GM12878 (cell line): ENCODE results near the gene TYROBP. TPM values are rescaled to one million over a fixed set of nuclear protein-coding genes. Genes with fewer than 3 reads are reported as not detected.

ENCODE experiments used
- ATAC-seq: fragments of 200-7000 bp; cut with Tn5 transposase; 3 replicates; pipeline ENCODE4 v1.9.1; 2020; ENCODE audit warnings: mild to moderate bottlenecking, moderate library complexity
- BruUV-seq: library from RNA; stranded (reverse); fragments of 400-500 nt; replicated peaks from 2 replicates; lab custom pipeline; 2021; lab: Mats Ljungman, UMichigan
- CTCF ChIA-PET: fragments of 300-600 bp; sonication (Branson Sonifier 250); formaldehyde crosslinking; extraction: SDS; loops from one replicate; lab custom pipeline; 2021; ENCODE audit warnings: inconsistent platforms; lab: Yijun Ruan, JAX
- POLR2A ChIA-PET: fragments of 350-600 bp; formaldehyde crosslinking; extraction: SDS; loops from one replicate; lab custom pipeline; 2021; ENCODE audit warnings: inconsistent platforms; lab: Charles Lee
- RAD21 ChIA-PET: fragments of 300-600 bp; sonication (Branson Sonifier 250); formaldehyde crosslinking; loops from one replicate; lab custom pipeline; 2023; ENCODE audit warnings: antibody characterized with exemption; ENCODE audit not compliant: unreplicated experiment; lab: Charles Lee
- SMC1A ChIA-PET: fragments of 300-600 bp; sonication (Branson Sonifier 250); formaldehyde crosslinking; loops from one replicate; lab custom pipeline; 2023; ENCODE audit not compliant: unreplicated experiment, uncharacterized antibody; lab: Charles Lee
- DNase-seq: peaks from one replicate; pipeline ENCODE4 v3.0.0-alpha.2; 2011; ENCODE audit warnings: low read depth, low spot score
- FAIRE-seq: peaks from 3 replicates; lab custom pipeline; 2011; peaks lifted over from hg19 to GRCh38; lab: Jason Lieb, UNC
- H2AFZ ChIP-seq: 2 replicates; pipeline ENCODE4 v1.6.0; 2011; ENCODE audit warnings: low read depth, low read length, control low read depth; ENCODE audit not compliant: control insufficient read depth
- H3K27ac ChIP-seq: 2 replicates; pipeline ENCODE4 v1.5.1; 2011; ENCODE audit warnings: control low read depth; ENCODE audit not compliant: control insufficient read depth, insufficient read depth
- H3K27me3 ChIP-seq, 2 experiments: replicated peaks in 1 of 2; 2 replicates each; pipeline versions ENCODE4 v1.6.0 to v1.6.1; 2011; ENCODE audit warnings: low read length in 1 of 2; ENCODE audit not compliant: control insufficient read depth in 2 of 2, insufficient read depth in 2 of 2
- H3K36me3 ChIP-seq, 2 experiments: 2 replicates each; pipeline ENCODE4 v1.5.1; 2011; ENCODE audit warnings: low read length in 1 of 2; ENCODE audit not compliant: control insufficient read depth in 2 of 2, insufficient read depth in 2 of 2
- H3K4me1 ChIP-seq: 2 replicates; pipeline ENCODE4 v1.6.1; 2011; ENCODE audit warnings: mild to moderate bottlenecking, low read length, moderate library complexity, mixed read lengths; ENCODE audit not compliant: control insufficient read depth, insufficient read depth
- H3K4me2 ChIP-seq: 2 replicates; pipeline ENCODE4 v1.6.0; 2011; ENCODE audit warnings: control low read depth; ENCODE audit not compliant: control insufficient read depth, insufficient read depth
- H3K4me3 ChIP-seq: fragments of 200-600 bp; sonication (generic); 2 replicates; pipeline ENCODE4 v1.5.1; 2016
- H3K79me2 ChIP-seq: 2 replicates; pipeline ENCODE4 v1.6.0; 2011; ENCODE audit warnings: low read length; ENCODE audit not compliant: control insufficient read depth, insufficient read depth
- H3K9ac ChIP-seq: 2 replicates; pipeline ENCODE4 v1.8.0; 2011; ENCODE audit warnings: low read length, control low read depth, mixed read lengths; ENCODE audit not compliant: control insufficient read depth, insufficient read depth
- H3K9me3 ChIP-seq: replicated peaks from 3 replicates; pipeline ENCODE4 v1.5.1; 2011; ENCODE audit warnings: mild to moderate bottlenecking, low read length; ENCODE audit not compliant: control insufficient read depth, insufficient read depth
- H4K20me1 ChIP-seq: 2 replicates; pipeline ENCODE4 v1.6.0; 2011; ENCODE audit not compliant: control insufficient read depth, insufficient read depth
- ATF3 ChIP-seq: IDR thresholded peaks from 2 replicates; pipeline ENCODE4 v1.6.1; 2011; ENCODE audit warnings: low read depth, mild to moderate bottlenecking, low read length, moderate library complexity, borderline replicate concordance; ENCODE audit errors: extremely low read depth
- BHLHE40 ChIP-seq, 2 experiments: fragments of 450-650 bp in 1 of 2; IDR thresholded peaks; 2 replicates each; pipeline ENCODE4 v1.6.1; 2011 to 2017; ENCODE audit warnings: low read depth in 2 of 2, borderline replicate concordance in 1 of 2, improper control_type of control experiment in 1 of 2, low read length in 1 of 2, mild to moderate bottlenecking in 1 of 2
- ELK1 ChIP-seq: IDR thresholded peaks from 2 replicates; pipeline ENCODE4 v1.6.1; 2012; ENCODE audit warnings: low read depth, low read length, improper control_type of control experiment
- GATAD2B ChIP-seq: fragments of 450-650 bp; conservative IDR thresholded peaks from 2 replicates; pipeline ENCODE4 v1.6.1; 2017; ENCODE audit warnings: low read depth, mild to moderate bottlenecking, moderate library complexity
- HCFC1 ChIP-seq: fragments of 150-350 bp; IDR thresholded peaks from 2 replicates; pipeline ENCODE4 v1.6.1; 2014; ENCODE audit warnings: low read length
- KLF5 ChIP-seq: fragments of 450-650 bp; IDR thresholded peaks from 2 replicates; pipeline ENCODE4 v1.6.1; 2014; ENCODE audit warnings: mild to moderate bottlenecking; ENCODE audit not compliant: partially characterized antibody
- LARP7 ChIP-seq: fragments of 450-650 bp; IDR thresholded peaks from 2 replicates; pipeline ENCODE4 v1.6.1; 2017; ENCODE audit warnings: mild to moderate bottlenecking
- MTA2 ChIP-seq: fragments of 450-650 bp; IDR thresholded peaks from 2 replicates; pipeline ENCODE4 v1.6.1; 2016; ENCODE audit warnings: low read depth, mild to moderate bottlenecking, moderate library complexity
- NFIC ChIP-seq: IDR thresholded peaks from 2 replicates; pipeline ENCODE4 v1.6.1; 2012; ENCODE audit warnings: low read depth, mild to moderate bottlenecking, inconsistent platforms, low read length, moderate library complexity
- NKRF ChIP-seq: fragments of 450-650 bp; conservative IDR thresholded peaks from 2 replicates; pipeline ENCODE4 v1.6.1; 2017; ENCODE audit warnings: mild to moderate bottlenecking, moderate library complexity
- PAX8 ChIP-seq: fragments of 450-650 bp; IDR thresholded peaks from 2 replicates; pipeline ENCODE4 v1.6.1; 2017; ENCODE audit warnings: mild to moderate bottlenecking, moderate library complexity
- SIN3A ChIP-seq: IDR thresholded peaks from 2 replicates; pipeline ENCODE4 v1.6.1; 2012; ENCODE audit warnings: low read depth, low read length, improper control_type of control experiment
- SUZ12 ChIP-seq: fragments of 200-600 bp; sonication (generic); IDR thresholded peaks from one replicate; pipeline ENCODE4 v1.6.1; 2018; ENCODE audit warnings: antibody characterized with exemption, mild to moderate bottlenecking; ENCODE audit not compliant: unreplicated experiment
- ZBED1 ChIP-seq: IDR thresholded peaks from 2 replicates; pipeline ENCODE4 v1.6.1; 2016; ENCODE audit warnings: borderline replicate concordance
- WGBS: methylation state at CpG from one replicate; pipeline ENCODE4 v1.1.6; 2016; ENCODE audit warnings: low lambda C conversion rate; ENCODE audit not compliant: insufficient replicate concordance, insufficient coverage; ENCODE audit errors: missing lambda C conversion rate; 5-methylcytosine and 5-hydroxymethylcytosine counted together
- in situ Hi-C: fragments of 300-500 bp; cut with MboI; formaldehyde crosslinking; loops from 9 replicates; pipeline ENCODE4 v1.14.3; 2018; ENCODE audit warnings: mixed read lengths
- intact Hi-C: fragments of 100-400 bp; cut with micrococcal nuclease; formaldehyde crosslinking; loops from one replicate; pipeline ENCODE4 v1.14.2; 2022; ENCODE audit not compliant: unreplicated experiment
- polyA plus RNA-seq, 11 experiments: library from polyadenylated mRNA; depleted of rRNA in 4 of 11; unstranded in 6 of 11; stranded (reverse) in 5 of 11; fragments of >200 nt; fragmentation: Nextera tagmentation in 4 of 11; fragmentation: Illumina TruSeq in 1 of 11; extraction: Ambion mirVana in 4 of 11; extraction: Trizol in 1 of 11; gene quantifications; 1 replicate in 1 of 11; 2 replicates in 10 of 11; pipeline versions ENCODE4 v1.2.1 to v1.2.3, GENCODE V29; 2011 to 2016; ENCODE audit warnings: inconsistent platforms in 2 of 11, missing spikeins in 2 of 11, low read depth in 1 of 11
- total RNA-seq, 4 experiments: library from RNA; depleted of rRNA in 3 of 4; stranded (reverse); fragments of >200 nt in 3 of 4; fragmentation: Illumina TruSeq in 1 of 4; extraction: Trizol in 1 of 4; gene quantifications; 2 replicates each; pipeline versions ENCODE4 v1.2.1 to v1.2.3, GENCODE V29; 2013 to 2021
- TF ChIP-seq, protein P1 (sequence below): fragments of 150-350 bp; IDR thresholded peaks from 2 replicates; pipeline ENCODE4 v1.6.1; 2014; ENCODE audit warnings: mild to moderate bottlenecking, low read depth, low read length

The TYROBP gene
- total and polyA plus RNA-seq, 10 of the 15 experiments (the other 5 are each of a cell fraction or from before 2014, with no cell fraction given): 0.33 to 2.4 (median 0.58) TPM; not detected in 2

DNA sequence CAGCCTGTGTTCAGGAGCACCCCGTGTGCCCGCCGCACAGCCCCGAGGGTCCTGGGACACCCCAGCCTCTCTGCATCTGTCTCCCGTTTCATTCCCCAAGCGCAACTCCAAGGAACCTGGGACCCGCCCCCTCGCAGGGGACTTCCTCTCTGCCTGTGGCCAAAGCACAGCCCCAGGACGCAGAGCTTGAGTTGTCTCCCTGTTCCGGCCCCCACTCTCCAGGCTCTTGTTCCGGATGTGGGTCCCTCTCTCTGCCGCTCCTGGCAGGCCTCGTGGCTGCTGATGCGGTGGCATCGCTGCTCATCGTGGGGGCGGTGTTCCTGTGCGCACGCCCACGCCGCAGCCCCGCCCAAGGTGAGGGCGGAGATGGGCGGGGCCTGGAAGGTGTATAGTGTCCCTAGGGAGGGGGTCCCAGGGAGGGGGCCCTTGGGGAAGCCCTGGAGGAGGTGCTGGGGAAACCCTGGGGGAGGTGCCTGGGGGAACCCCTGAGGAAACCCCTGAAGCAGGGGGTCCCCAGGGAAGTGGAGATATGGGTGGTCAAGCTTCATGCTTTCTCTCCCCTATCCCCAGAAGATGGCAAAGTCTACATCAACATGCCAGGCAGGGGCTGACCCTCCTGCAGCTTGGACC, 4.4 kb downstream of the TYROBP start:
- ChIA-PET CTCF (interaction anchor here (3.1 kb wide), 1 partner anchor 26 kb away, joined by 13 read pairs; no protein-coding TSS in a partner anchor), SMC1A (interaction anchor here (0.6 to 2.2 kb wide), 7 partner anchors 9 to 202 kb away, joined by 3 to 8 read pairs (median 3); no protein-coding TSS in a partner anchor), RAD21 (interaction anchor here (0.9 to 4.9 kb wide), 3 partner anchors 21 to 192 kb away, joined by 4 to 37 read pairs (median 4); no protein-coding TSS in a partner anchor), POLR2A (interaction anchor here (0.6 to 2.4 kb wide), 8 partner anchors 10 to 207 kb away, joined by 3 to 22 read pairs (median 3); partner anchors contain the start of gene LIN37)
- Histone ChIP-seq H3K27me3 (no peaks in the 10 kb centered on the region), H2AFZ (no peak overlapping the region), H3K4me1 (peaks cover 39% of the 10 kb centered on the region), H4K20me1 (no peaks in the 10 kb centered on the region), H3K36me3 (no peaks in the 10 kb centered on the region), H3K9me3 (no peaks in the 10 kb centered on the region), H3K4me3 (peak overlapping the region; percentile 96), H3K79me2 (peaks cover 21% of the 10 kb centered on the region), H3K27ac (peak overlapping the region; percentile 96), H3K4me2 (peak overlapping the region; percentile 98), H3K9ac (peak overlapping the region; percentile 82)
- intact Hi-C loops (loop anchor here (5.0 kb wide), 1 partner anchor 191 kb away; no protein-coding TSS in a partner anchor), in situ Hi-C loops (loop anchor here (10.0 kb wide), 1 partner anchor 569 kb away; no protein-coding TSS in a partner anchor)
- BruUV-seq: no TSS peak
- FAIRE-seq: peak; percentile 78
- peak; percentile 70 for ATAC-seq
- WGBS: under 1% methylated on average over 24 of the region's 24 CpGs
- peak; percentile 84 for DNase-seq
- TF ChIP-seq SIN3A (peak; percentile 81), PAX8 (no peak), ZBED1 (0 out of 2 replicates have a peak, but pooled peaks have one; percentile 37), ATF3 (no peak), SUZ12 (no peak), NFIC (peak; percentile 91; the same call in 1 of the 2 replicates), ELK1 (peak; percentile 83), BHLHE40 (IDR thresholded peaks at IDR 0.05; ENCODE audit: borderline replicate concordance in 1 of 2, low read depth in 2 of 2, low read length in 1 of 2) (peak; percentile 77 to 86), MTA2 (peak; percentile 83; the same call in 1 of the 2 replicates), KLF5 (peak; percentile 63), HCFC1 (peak; percentile 54), NKRF (0 out of 2 replicates have a peak, but pooled peaks have one; percentile 40), LARP7 (no peak; the same call in 1 of the 2 replicates), GATAD2B (peak; percentile 90)
- TF ChIP-seq, protein P1, sequence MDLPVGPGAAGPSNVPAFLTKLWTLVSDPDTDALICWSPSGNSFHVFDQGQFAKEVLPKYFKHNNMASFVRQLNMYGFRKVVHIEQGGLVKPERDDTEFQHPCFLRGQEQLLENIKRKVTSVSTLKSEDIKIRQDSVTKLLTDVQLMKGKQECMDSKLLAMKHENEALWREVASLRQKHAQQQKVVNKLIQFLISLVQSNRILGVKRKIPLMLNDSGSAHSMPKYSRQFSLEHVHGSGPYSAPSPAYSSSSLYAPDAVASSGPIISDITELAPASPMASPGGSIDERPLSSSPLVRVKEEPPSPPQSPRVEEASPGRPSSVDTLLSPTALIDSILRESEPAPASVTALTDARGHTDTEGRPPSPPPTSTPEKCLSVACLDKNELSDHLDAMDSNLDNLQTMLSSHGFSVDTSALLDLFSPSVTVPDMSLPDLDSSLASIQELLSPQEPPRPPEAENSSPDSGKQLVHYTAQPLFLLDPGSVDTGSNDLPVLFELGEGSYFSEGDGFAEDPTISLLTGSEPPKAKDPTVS: no peak
